Gastroesophageal sphincter (tissue), 3 donors: Measurements from ENCODE around the gene PWP2.
"Not testable (repeated sequence)": the region's sequence is repeated elsewhere in the genome, so short reads cannot be mapped to it uniquely, and the experiment has no call there.

Source experiments
- CTCF ChIP-seq, 4 experiments: fragments of 200-600 bp in 2 of 4; fragments of 450-650 bp in 2 of 4; sonication (generic) in 1 of 4; IDR thresholded peaks; one replicate each; pipeline ENCODE4 v1.5.1; 2017 to 2019; ENCODE audit warnings: antibody characterized with exemption in 4 of 4, mild to moderate bottlenecking in 2 of 4, moderate library complexity in 2 of 4
- POLR2A ChIP-seq, 2 donors: fragments of 450-650 bp; IDR thresholded peaks; one replicate each; pipeline ENCODE4 v1.6.1; 2017; ENCODE audit warnings: antibody characterized with exemption in 2 of 2, mild to moderate bottlenecking in 2 of 2, moderate library complexity in 1 of 2

GRCh38 chr21:44176127-44176526, 68.9 kb downstream of the PWP2 start:
- TF ChIP-seq CTCF, POLR2A (IDR thresholded peaks at IDR 0.05): not testable (repeated sequence)
